H1 (cell line): ENCODE results near the gene HOXB3. TPM values are rescaled to one million over a fixed set of nuclear protein-coding genes. Genes with fewer than 3 reads are reported as not detected.

Experiments used
- CTCF ChIA-PET: fragments of 300-600 bp; sonication (Branson Sonifier 250); formaldehyde crosslinking; loops from one replicate; lab custom pipeline; 2021; ENCODE audit not compliant: partially characterized antibody; lab: Charles Lee
- POLR2A ChIA-PET: fragments of 300-600 bp; sonication (Branson Sonifier 250); formaldehyde crosslinking; loops from one replicate; lab custom pipeline; 2021; ENCODE audit warnings: inconsistent platforms; ENCODE audit not compliant: partially characterized antibody; lab: Charles Lee
- DNase-seq, 2 experiments: peaks; one replicate each; pipeline versions ENCODE4 v3.0.0 to v3.0.0-alpha.2; 2010 to 2022; ENCODE audit warnings: low spot score in 2 of 2, low read depth in 1 of 2, mixed read lengths in 1 of 2
- FAIRE-seq: peaks from 2 replicates; lab custom pipeline; 2011; peaks lifted over from hg19 to GRCh38; lab: Jason Lieb, UNC
- H2AFZ ChIP-seq: 2 replicates; pipeline ENCODE4 v1.8.1; 2012; ENCODE audit warnings: low read length, inconsistent platforms
- H2AK5ac ChIP-seq: 2 replicates; pipeline ENCODE4 v1.6.1; 2013; ENCODE audit warnings: low read depth, low read length
- H2BK120ac ChIP-seq: replicated peaks from 2 replicates; pipeline ENCODE3; 2013; ENCODE audit warnings: low read depth, low read length, inconsistent platforms
- H2BK12ac ChIP-seq: 2 replicates; pipeline ENCODE4 v1.6.1; 2013; ENCODE audit warnings: low read depth, low read length
- H2BK15ac ChIP-seq: 2 replicates; pipeline ENCODE4 v1.6.1; 2013; ENCODE audit warnings: low read length
- H2BK20ac ChIP-seq: 2 replicates; pipeline ENCODE4 v1.6.1; 2013; ENCODE audit warnings: low read length
- H2BK5ac ChIP-seq: 2 replicates; pipeline ENCODE4 v1.6.1; 2013; ENCODE audit warnings: low read depth, low read length
- H3K14ac ChIP-seq: 2 replicates; pipeline ENCODE4 v1.6.1; 2013; ENCODE audit warnings: inconsistent platforms; ENCODE audit not compliant: insufficient read length
- H3K18ac ChIP-seq: 2 replicates; pipeline ENCODE4 v1.6.1; 2013; ENCODE audit warnings: low read length; ENCODE audit errors: extremely low read depth
- H3K23ac ChIP-seq: 2 replicates; pipeline ENCODE4 v1.6.1; 2013; ENCODE audit warnings: inconsistent platforms; ENCODE audit not compliant: insufficient read length
- H3K23me2 ChIP-seq: 2 replicates; pipeline ENCODE4 v1.6.1; 2013; ENCODE audit warnings: low read depth, low read length
- H3K27ac ChIP-seq: 2 replicates; pipeline ENCODE4 v1.6.1; 2011; ENCODE audit warnings: low read depth, low read length, inconsistent platforms
- H3K27me3 ChIP-seq, 4 experiments: replicated peaks in 1 of 4; 1 replicate in 1 of 4; 2 replicates in 3 of 4; pipeline versions ENCODE4 v1.6.1 to v1.8.1; 2011 to 2013; ENCODE audit warnings: low read length in 3 of 4, mild to moderate bottlenecking in 3 of 4, inconsistent platforms in 2 of 4, mixed read lengths in 2 of 4, moderate library complexity in 1 of 4; ENCODE audit not compliant: control insufficient read depth in 3 of 4, insufficient read depth in 3 of 4; ENCODE audit errors: extremely low read depth in 1 of 4
- H3K36me3 ChIP-seq, 4 experiments: 2 replicates each; pipeline versions ENCODE4 v1.6.1 to v1.8.1; 2011 to 2013; ENCODE audit warnings: mild to moderate bottlenecking in 4 of 4, low read length in 3 of 4, moderate library complexity in 2 of 4, control low read depth in 1 of 4, inconsistent platforms in 1 of 4; ENCODE audit not compliant: insufficient read depth in 4 of 4, control insufficient read depth in 2 of 4
- H3K4ac ChIP-seq: replicated peaks from 2 replicates; pipeline ENCODE3; 2013; ENCODE audit warnings: low read length, low read depth, mixed read lengths, inconsistent platforms; ENCODE audit not compliant: insufficient read length
- H3K4me1 ChIP-seq, 4 experiments: replicated peaks in 1 of 4; 1 replicate in 1 of 4; 2 replicates in 3 of 4; pipeline versions ENCODE4 v1.6.1 to v1.8.1; 2011 to 2013; ENCODE audit warnings: low read length in 3 of 4, inconsistent platforms in 2 of 4, mixed read lengths in 1 of 4; ENCODE audit not compliant: insufficient read depth in 4 of 4, control insufficient read depth in 3 of 4
- H3K4me2 ChIP-seq, 2 experiments: 2 replicates each; pipeline versions ENCODE4 v1.6.1 to v1.8.1; 2011 to 2013; ENCODE audit warnings: low read depth in 2 of 2, low read length in 2 of 2, control low read depth in 1 of 2, inconsistent platforms in 1 of 2, mild to moderate bottlenecking in 1 of 2; ENCODE audit not compliant: insufficient read depth in 1 of 2
- H3K4me3 ChIP-seq, 4 experiments: fragments of 200-600, 300-600 bp in 1 of 4; sonication (generic), shearing (Covaris generic), sonication (Bioruptor Twin) in 1 of 4; 2 replicates each; pipeline versions ENCODE4 v1.5.1 to v1.8.1; 2011 to 2016; ENCODE audit warnings: low read length in 4 of 4, low read depth in 3 of 4, control low read depth in 2 of 4, inconsistent platforms in 2 of 4, mild to moderate bottlenecking in 2 of 4, mixed read lengths in 1 of 4, moderate library complexity in 1 of 4; ENCODE audit not compliant: insufficient read depth in 2 of 4; ENCODE audit errors: extremely low read depth in 1 of 4
- H3K56ac ChIP-seq: replicated peaks from 2 replicates; pipeline ENCODE3; 2013; ENCODE audit warnings: low read depth, mild to moderate bottlenecking, mixed read lengths, low read length, inconsistent platforms; ENCODE audit not compliant: insufficient read length
- H3K79me1 ChIP-seq: 2 replicates; pipeline ENCODE4 v1.6.1; 2013; ENCODE audit warnings: low read depth, low read length, control low read depth
- H3K79me2 ChIP-seq, 2 experiments: 2 replicates each; pipeline versions ENCODE4 v1.6.1 to v1.8.1; 2012 to 2013; ENCODE audit warnings: low read length in 2 of 2, mild to moderate bottlenecking in 2 of 2, inconsistent platforms in 1 of 2; ENCODE audit not compliant: insufficient read depth in 2 of 2, control insufficient read depth in 1 of 2
- H3K9ac ChIP-seq, 4 experiments: replicated peaks in 1 of 4; 1 replicate in 1 of 4; 2 replicates in 3 of 4; pipeline versions ENCODE4 v1.6.1 to v1.8.1; 2011 to 2013; ENCODE audit warnings: low read depth in 3 of 4, low read length in 3 of 4, control low read depth in 2 of 4, mild to moderate bottlenecking in 2 of 4, moderate library complexity in 2 of 4, inconsistent platforms in 1 of 4; ENCODE audit errors: extremely low read depth in 1 of 4
- H3K9me3 ChIP-seq, 2 experiments: 2 replicates each; pipeline versions ENCODE4 v1.6.1 to v1.8.1; 2012 to 2013; ENCODE audit warnings: mild to moderate bottlenecking in 2 of 2, moderate library complexity in 2 of 2, control low read depth in 1 of 2, inconsistent platforms in 1 of 2, low read depth in 1 of 2, low read length in 1 of 2, mixed read lengths in 1 of 2; ENCODE audit not compliant: insufficient read depth in 2 of 2
- H4K20me1 ChIP-seq, 2 experiments: replicated peaks in 1 of 2; 2 replicates each; pipeline versions ENCODE3 to v1.8.1; 2011 to 2013; ENCODE audit warnings: inconsistent platforms in 2 of 2, low read length in 2 of 2, mild to moderate bottlenecking in 1 of 2; ENCODE audit not compliant: insufficient read depth in 2 of 2, control insufficient read depth in 1 of 2
- H4K5ac ChIP-seq: 2 replicates; pipeline ENCODE4 v1.6.1; 2013; ENCODE audit warnings: low read length, low read depth, mixed read lengths, inconsistent platforms; ENCODE audit not compliant: insufficient read length
- H4K8ac ChIP-seq: 2 replicates; pipeline ENCODE4 v1.8.0; 2013; ENCODE audit warnings: mild to moderate bottlenecking, moderate library complexity, low read length, inconsistent platforms; ENCODE audit not compliant: insufficient read depth; ENCODE audit errors: extremely low read depth
- H4K91ac ChIP-seq: replicated peaks from 2 replicates; pipeline ENCODE3; 2013; ENCODE audit warnings: low read length, mixed read lengths, inconsistent platforms; ENCODE audit not compliant: insufficient read length
- BRCA1 ChIP-seq: IDR thresholded peaks from 2 replicates; pipeline ENCODE4 v1.6.1; 2012; ENCODE audit warnings: low read depth, low read length, improper control_type of control experiment
- CBX8 ChIP-seq: fragments of 300-800, 300-1000 bp; sonication (generic); IDR thresholded peaks from 2 replicates; pipeline ENCODE4 v1.7.1; 2016; ENCODE audit warnings: low read depth, low read length, borderline replicate concordance
- CHD2 ChIP-seq: IDR thresholded peaks from 2 replicates; pipeline ENCODE4 v1.6.1; 2012; ENCODE audit warnings: low read length, improper control_type of control experiment
- RFX5 ChIP-seq: IDR thresholded peaks from 2 replicates; pipeline ENCODE4 v1.6.1; 2011; ENCODE audit warnings: low read depth, low read length, improper control_type of control experiment, borderline replicate concordance
- RNF2 ChIP-seq: fragments of 200-900, 300-1000 bp; sonication (generic); IDR thresholded peaks from 2 replicates; pipeline ENCODE4 v1.7.1; 2016; ENCODE audit warnings: borderline replicate concordance, low read depth, mild to moderate bottlenecking, antibody characterized with exemption, low read length; ENCODE audit not compliant: poor library complexity, severe bottlenecking; ENCODE audit errors: missing control alignments
- SRF ChIP-seq: IDR thresholded peaks from 2 replicates; pipeline ENCODE4 v1.6.1; 2011; ENCODE audit warnings: mild to moderate bottlenecking, low read depth, low read length, moderate library complexity
- TBP ChIP-seq: IDR thresholded peaks from 2 replicates; pipeline ENCODE4 v1.6.1; 2011; ENCODE audit warnings: low read depth, low read length, improper control_type of control experiment
- ZNF274 ChIP-seq: IDR thresholded peaks from 2 replicates; pipeline ENCODE4 v1.7.0; 2012; ENCODE audit warnings: low read length, borderline replicate concordance; ENCODE audit errors: extremely low read depth
- WGBS, 2 experiments: shearing (Covaris generic) in 1 of 2; methylation state at CpG; one replicate each; pipeline versions ENCODE4 v1.1.6 to v1.1.7; 2013 to 2015; ENCODE audit warnings: low lambda C conversion rate in 2 of 2, mixed read lengths in 2 of 2, inconsistent platforms in 1 of 2, low coverage in 1 of 2, missing lambda C conversion rate in 1 of 2; ENCODE audit not compliant: insufficient replicate concordance in 2 of 2, insufficient coverage in 1 of 2, insufficient read length in 1 of 2; ENCODE audit errors: extremely low coverage in 1 of 2, missing lambda C conversion rate in 1 of 2; 5-methylcytosine and 5-hydroxymethylcytosine counted together
- polyA plus RNA-seq, 7 experiments: library from polyadenylated mRNA; depleted of rRNA in 3 of 7; stranded (reverse) in 5 of 7; unstranded in 2 of 7; fragments of >200 nt in 5 of 7; fragments of 200-250 nt in 2 of 7; gene quantifications; 1 replicate in 5 of 7; 2 replicates in 1 of 7; 4 replicates in 1 of 7; pipeline versions ENCODE4 v1.2.1 to v1.2.3, GENCODE V29; 2011 to 2013; ENCODE audit warnings: missing spikeins in 2 of 7, mixed read lengths in 2 of 7
- total RNA-seq: library from RNA; stranded (reverse); fragmentation: NEBNext Ultra II Directional; extraction: Animal tissue kit (Norgen Biotek cat#: 25700); gene quantifications from 2 replicates; pipeline ENCODE4 v1.2.1, GENCODE V29; 2021
- TF ChIP-seq, protein P1 (sequence below), 3 experiments: IDR thresholded peaks; 1 replicate in 2 of 3; 2 replicates in 1 of 3; pipeline versions ENCODE4 v1.5.1 to v1.6.1; 2011; ENCODE audit warnings: low read length in 3 of 3, mild to moderate bottlenecking in 3 of 3, inconsistent platforms in 2 of 3, low read depth in 1 of 3, moderate library complexity in 1 of 3; ENCODE audit not compliant: insufficient read depth in 1 of 3; ENCODE audit errors: control extremely low read depth in 1 of 3

The HOXB3 gene
- total and polyA plus RNA-seq, 2 of the 8 experiments (the other 6 are each of a cell fraction or from before 2014, with no cell fraction given): not detected

DNA sequence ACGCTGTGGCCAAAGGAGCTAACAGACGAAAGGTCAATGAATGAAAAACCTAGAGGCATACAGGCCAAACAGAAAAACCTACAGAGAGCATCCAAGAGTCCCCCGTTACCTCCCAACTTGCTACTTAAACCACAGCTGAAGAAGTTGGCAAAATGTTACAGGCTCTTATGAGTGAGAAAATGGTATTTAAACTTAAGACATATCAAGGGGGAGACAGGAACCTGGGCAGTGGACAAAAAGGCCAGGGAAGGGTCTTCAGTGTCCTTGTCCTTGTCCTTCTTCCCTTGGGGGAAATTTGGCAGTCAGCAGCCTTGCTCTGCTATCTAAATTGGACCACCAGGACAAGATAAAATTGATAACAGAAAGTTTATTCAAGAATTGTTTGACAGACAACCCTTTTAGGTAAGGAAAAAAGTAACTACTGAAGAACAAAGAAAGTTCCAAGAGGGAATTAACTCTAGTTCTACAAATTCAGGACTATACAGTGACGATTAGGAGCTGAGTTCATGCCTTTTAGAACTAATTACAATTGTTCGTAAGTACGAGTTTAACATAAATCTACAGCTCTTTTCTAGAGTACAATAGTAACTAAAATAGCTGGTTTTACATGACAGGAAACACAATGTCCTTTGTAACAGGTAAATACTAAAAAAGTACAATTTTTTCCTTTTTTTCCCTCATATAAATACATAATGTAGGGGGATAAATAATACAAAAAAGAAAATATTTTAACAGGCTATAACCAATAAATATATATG is 41.3 kb downstream of the HOXB3 start:
- H3K4me1 ChIP-seq: peaks cover 6 to 25% (median 8%) of the 10 kb centered on the region in 4 experiments
- DNase-seq (no peak), FAIRE-seq (no peak)
- no peak overlapping the region for H2BK20ac ChIP-seq
- H3K27me3 ChIP-seq: peaks cover 93 to 100% (median 98%) of the 10 kb centered on the region in 4 experiments
- no peaks in the 10 kb centered on the region for H3K79me2 ChIP-seq
- CTCF ChIA-PET: interaction anchor here (1.0 to 6.6 kb wide), 8 partner anchors 9 to 48 kb away, joined by 3 to 53 read pairs (median 14); partner anchors contain the start of genes HOXB1, HOXB3 and HOXB5
- H4K20me1 ChIP-seq: peaks cover 19 to 21% of the 10 kb centered on the region in 2 experiments
- H4K5ac ChIP-seq: no peak overlapping the region
- H3K4me3 ChIP-seq: no peak overlapping the region
- H3K14ac ChIP-seq: no peak overlapping the region
- no peak overlapping the region for H3K56ac ChIP-seq
- H3K23me2 ChIP-seq: no peaks in the 10 kb centered on the region; the same call in 1 of the 2 replicates
- no peaks in the 10 kb centered on the region for H3K79me1 ChIP-seq
- H2BK15ac ChIP-seq: no peak overlapping the region
- POLR2A ChIA-PET: no interaction called here
- no peak overlapping the region for H3K4ac ChIP-seq
- no peak overlapping the region for H3K18ac ChIP-seq
- H2AFZ ChIP-seq: no peak overlapping the region
- peak overlapping the region in 1 of 2 experiments; percentile 10; a peak in 2 of 4 replicates for H3K4me2 ChIP-seq
- no peak overlapping the region for H3K9ac ChIP-seq
- H3K27ac ChIP-seq: no peak overlapping the region
- no peak overlapping the region for H2BK5ac ChIP-seq
- no peak overlapping the region for H2AK5ac ChIP-seq
- WGBS, 2 experiments: 10% methylated on average over 4 of the region's 6 CpGs; no CpG with 5 or more reads in 1 of the 2 experiments
- H4K8ac ChIP-seq: no peak overlapping the region
- no peaks in the 10 kb centered on the region for H3K9me3 ChIP-seq
- H2BK120ac ChIP-seq: no peak overlapping the region
- H4K91ac ChIP-seq: no peak overlapping the region
- no peak overlapping the region for H2BK12ac ChIP-seq
- H3K23ac ChIP-seq: no peak overlapping the region
- peaks cover 0 to 3% (median 0%) of the 10 kb centered on the region in 4 experiments; a peak in 1 of 8 replicates for H3K36me3 ChIP-seq
- TF ChIP-seq CBX8 (no peak), CHD2 (no peak), BRCA1 (no peak), RFX5 (no peak), TBP (no peak), RNF2 (no peak), ZNF274 (no peak), SRF (no peak)
- TF ChIP-seq, protein P1, sequence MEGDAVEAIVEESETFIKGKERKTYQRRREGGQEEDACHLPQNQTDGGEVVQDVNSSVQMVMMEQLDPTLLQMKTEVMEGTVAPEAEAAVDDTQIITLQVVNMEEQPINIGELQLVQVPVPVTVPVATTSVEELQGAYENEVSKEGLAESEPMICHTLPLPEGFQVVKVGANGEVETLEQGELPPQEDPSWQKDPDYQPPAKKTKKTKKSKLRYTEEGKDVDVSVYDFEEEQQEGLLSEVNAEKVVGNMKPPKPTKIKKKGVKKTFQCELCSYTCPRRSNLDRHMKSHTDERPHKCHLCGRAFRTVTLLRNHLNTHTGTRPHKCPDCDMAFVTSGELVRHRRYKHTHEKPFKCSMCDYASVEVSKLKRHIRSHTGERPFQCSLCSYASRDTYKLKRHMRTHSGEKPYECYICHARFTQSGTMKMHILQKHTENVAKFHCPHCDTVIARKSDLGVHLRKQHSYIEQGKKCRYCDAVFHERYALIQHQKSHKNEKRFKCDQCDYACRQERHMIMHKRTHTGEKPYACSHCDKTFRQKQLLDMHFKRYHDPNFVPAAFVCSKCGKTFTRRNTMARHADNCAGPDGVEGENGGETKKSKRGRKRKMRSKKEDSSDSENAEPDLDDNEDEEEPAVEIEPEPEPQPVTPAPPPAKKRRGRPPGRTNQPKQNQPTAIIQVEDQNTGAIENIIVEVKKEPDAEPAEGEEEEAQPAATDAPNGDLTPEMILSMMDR (IDR thresholded peaks at IDR 0.05; ENCODE audit: control extremely low read depth in 1 of 3, insufficient read depth in 1 of 3, low read depth in 1 of 3, low read length in 3 of 3): no peak
